GM18511 (cell line): ENCODE measurements around the gene ZNF594.
"Not testable (repeated sequence)": the region's sequence is repeated elsewhere in the genome, so short reads cannot be mapped to it uniquely, and the experiment has no call there.

Experiments used
- ATAC-seq: cut with Tn5 transposase; IDR thresholded peaks from one replicate; pipeline ENCODE4 v1.9.1; 2021; ENCODE audit warnings: mild to moderate bottlenecking, moderate library complexity; ENCODE audit not compliant: unreplicated experiment

Gene ZNF594

DNA sequence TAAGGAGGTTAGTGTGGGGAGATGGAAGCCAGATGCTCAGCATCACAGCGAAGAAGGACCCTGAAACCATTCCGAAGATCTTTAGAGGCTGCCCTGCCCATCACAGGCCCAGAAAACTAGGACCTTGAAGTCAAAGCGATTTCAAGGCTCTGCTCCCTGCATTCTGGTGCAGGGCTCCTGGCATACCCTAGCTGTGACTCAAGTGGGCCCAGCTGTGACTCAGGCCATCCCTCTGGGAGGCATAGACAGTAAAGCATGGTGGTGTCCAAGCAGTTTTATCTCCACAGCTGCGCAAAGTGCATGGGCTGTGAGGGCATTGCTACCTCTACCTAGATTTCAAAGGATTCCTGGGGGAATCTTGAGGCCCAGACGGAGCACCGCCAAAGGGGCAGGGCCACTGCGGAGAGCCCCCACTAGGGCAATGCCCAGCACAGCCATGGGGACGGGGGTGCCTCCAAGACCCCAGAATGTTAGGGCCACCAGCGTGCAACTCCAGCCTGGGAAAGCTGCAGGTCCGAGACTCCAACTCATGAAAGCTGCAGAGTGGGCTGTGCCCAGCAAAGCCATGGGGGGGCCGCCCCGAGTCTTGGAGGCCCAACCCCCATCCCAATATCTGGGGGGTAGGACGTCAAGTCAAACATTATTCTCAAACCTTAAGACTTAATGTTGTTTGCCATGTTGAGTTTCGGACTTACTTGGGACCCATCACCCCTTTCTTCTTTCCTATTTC is 11.7 kb upstream of the ZNF594 start:
- no peak for ATAC-seq

DNA sequence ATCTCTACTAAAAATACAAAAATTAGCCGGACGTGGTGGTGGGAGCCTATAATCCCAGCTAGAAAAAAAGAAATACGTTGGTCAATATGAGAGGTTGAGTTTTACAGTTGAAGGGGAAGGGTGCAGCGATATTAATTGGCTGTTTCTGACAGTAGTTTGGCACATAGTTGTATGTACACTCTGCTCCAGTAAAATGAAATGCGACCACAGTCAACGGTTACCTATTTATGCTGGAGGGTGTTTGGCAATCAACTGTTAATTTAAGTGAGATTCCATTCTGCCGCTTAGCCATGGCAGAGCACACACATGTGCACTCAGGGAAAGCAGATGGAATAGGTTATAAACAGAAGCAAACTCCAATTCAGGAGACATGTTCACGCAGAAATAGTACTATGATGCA is 9.3 kb upstream of the ZNF594 start:
- no peak for ATAC-seq

- no peak for ATAC-seq
Observed at GRCh38 chr17:5200360-5200759, 8.7 kb upstream of the ZNF594 start.

- ATAC-seq, result no peak
Observed at GRCh38 chr17:5198472-5198871, 6.8 kb upstream of the ZNF594 start.

DNA sequence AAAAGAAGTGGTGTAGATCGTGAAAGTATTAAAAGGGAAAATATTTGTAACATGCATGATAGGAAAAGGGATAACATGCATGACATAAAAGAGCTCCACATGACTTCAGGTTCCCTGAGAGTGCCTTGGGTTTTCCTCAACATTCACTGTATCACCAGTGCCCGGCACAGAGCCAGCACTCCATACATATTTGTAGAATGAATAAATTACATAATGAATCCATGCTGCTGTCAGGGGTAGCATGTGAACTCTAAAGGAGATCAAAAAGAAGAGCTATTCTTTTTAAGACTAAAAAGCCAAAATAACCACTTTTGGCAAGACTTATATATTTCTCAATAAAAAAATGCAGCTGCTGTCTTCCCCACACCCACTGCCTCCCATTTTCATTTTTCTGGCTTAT is 2.7 kb upstream of the ZNF594 start:
- ATAC-seq, result no peak

DNA sequence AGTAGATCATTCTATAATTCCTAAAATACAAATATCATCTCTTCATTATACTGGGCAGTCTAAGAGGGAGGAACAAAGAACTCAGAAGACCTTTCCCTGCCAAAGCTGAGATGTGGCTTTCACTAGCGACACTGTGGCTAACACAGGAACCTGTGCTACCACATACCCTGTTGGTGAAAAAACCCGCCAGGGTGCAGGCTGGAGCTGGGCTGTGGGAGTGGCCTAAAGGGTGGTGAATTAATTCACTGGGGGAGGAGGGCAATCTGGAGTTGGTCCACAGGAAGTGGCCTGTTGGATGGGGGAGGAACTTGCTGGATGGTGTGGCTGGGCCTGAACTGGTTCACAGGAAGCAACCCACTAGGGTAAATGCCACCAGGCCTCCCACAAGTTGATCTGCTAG is 7.4 kb downstream of the ZNF594 start:
- no peak for ATAC-seq

- no peak for ATAC-seq
Observed at GRCh38 chr17:5183410-5183793, 8.3 kb downstream of the ZNF594 start.

DNA sequence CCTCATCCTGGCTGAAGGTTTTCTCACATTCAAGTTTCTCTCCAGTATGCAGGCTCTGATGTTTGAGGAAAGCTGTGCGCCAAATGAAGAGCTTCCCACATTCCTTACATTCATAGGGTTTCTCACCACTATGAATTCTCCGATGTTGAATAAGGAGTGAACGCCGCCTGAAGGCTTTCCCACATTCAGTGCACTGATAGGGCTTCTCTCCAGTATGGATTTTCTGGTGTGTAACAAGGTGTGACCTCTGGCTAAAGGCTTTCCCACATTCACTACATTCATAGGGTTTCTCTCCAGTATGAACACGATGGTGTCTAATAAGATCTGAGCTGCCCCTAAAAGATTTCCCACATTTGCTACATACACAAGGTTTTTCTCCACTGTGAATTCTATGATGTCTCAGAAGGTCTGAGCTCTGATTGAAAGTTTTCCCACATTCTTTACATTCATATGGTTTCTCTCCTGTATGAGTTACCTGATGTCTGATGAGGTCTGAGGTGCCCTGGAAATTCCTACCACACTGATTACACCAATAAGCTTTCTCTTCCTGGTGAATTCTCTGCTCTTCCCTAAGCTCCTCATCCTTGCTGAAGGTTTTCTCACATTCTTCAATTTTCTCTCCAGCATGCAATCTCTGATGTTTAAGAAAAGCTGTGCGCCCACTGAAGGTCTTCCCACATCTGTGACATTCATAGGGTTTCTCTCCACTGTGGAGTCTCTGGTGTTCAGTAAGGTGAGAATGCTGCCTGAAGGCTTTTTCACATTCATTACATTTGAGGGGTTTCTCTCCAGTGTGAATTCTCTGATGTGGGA is 8.9 kb downstream of the ZNF594 start:
- no peak for ATAC-seq

DNA sequence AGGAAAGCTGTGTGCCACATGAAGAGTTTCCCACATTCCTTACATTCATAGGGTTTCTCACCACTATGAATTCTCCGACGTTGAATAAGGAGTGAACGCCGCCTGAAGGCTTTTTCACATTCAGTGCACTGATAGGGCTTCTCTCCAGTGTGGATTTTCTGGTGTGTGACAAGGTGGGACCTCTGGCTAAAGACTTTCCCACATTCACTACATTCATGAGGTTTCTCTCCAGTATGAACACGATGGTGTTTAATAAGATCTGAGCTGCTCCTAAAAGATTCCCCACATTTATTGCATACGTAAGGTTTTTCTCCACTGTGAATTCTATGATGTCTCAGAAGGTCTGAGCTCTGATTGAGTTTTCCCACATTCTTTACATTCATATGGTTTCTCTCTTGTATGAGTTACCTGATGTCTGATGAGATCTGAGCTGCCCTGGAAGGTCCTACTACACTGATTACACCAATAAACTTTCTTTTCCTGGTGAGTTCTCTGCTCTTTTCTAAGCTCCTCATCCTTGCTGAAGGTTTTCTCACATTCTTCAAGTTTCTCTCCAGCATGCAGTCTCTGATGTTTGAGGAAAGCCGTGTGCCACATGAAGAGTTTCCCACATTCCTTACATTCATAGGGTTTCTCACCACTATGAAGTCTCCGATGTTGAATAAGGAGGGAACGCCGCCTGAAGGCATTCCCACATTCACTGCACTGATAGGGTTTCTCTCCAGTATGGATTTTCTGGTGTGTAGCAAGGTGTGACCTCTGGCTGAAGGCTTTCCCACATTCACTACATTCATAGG is 10.0 kb downstream of the ZNF594 start:
- no peak for ATAC-seq

- no peak for ATAC-seq
Observed at GRCh38 chr17:5179003-5179402, 12.7 kb downstream of the ZNF594 start.

- not testable (repeated sequence) for ATAC-seq
Observed at GRCh38 chr17:5175027-5175426, 16.6 kb downstream of the ZNF594 start.

- not testable (repeated sequence) for ATAC-seq
Observed at GRCh38 chr17:5165791-5166564, 25.7 kb downstream of the ZNF594 start.

- no peak for ATAC-seq
Observed at GRCh38 chr17:5164436-5164835, 27.2 kb downstream of the ZNF594 start.

- ATAC-seq, result not testable (repeated sequence)
Observed at GRCh38 chr17:5161793-5162192, 29.9 kb downstream of the ZNF594 start.

DNA sequence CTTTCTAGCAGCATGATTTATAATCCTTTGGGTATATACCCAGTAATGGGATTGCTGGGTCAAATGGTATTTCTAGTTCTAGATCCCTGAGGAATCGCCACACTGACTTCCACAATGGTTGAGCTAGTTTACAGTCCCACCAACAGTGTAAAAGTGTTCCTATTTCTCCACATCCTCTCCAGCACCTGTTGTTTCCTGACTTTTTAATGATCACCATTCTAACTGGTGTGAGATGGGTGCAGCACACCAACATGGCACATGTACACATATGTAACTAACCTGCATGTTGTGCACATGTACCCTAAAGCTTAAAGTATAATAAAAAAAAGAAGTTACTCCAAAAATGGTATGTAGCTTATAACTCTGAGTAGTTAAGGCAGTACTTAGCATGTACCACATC is 31.0 kb downstream of the ZNF594 start:
- ATAC-seq, result not testable (repeated sequence)

- not testable (repeated sequence) for ATAC-seq
Observed at GRCh38 chr17:5146122-5146521, 45.5 kb downstream of the ZNF594 start.

DNA sequence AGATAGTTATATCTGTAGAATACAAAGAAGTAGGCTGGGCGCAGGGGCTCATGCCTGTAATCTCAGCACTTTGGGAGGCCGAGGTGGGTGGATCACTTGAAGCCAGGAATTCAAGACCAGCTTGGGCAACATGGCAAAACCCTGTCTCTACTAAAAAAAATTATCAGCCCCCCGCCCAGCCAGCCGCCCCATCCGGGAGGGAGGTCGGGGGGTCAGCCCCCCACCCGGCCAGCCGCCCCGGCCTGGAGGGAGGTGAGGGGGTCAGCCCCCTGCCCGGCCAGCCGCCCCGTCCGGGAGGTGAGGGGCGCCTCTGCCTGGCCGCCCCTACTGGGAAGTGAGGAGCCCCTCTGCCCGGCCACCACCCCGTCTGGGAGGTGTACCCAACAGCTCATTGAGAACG is 48.8 kb downstream of the ZNF594 start:
- ATAC-seq, result not testable (repeated sequence)

DNA sequence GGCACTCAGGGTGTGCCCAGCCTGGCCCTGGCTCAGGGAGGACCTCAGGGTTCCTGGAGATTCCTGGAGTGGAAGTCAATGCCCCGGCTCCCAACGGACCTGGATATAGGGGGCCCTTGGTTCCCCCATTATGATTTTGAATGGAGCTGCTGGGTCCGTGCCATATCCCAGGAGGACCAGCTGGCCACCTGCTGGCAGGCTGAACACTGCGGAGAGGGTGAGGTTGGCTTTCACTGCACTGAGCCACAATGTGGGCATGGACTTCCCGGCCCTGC is 52.3 kb downstream of the ZNF594 start:
- no peak for ATAC-seq

GRCh38 chr17:5138616-5139457 is 52.8 kb downstream of the ZNF594 start:
- no peak for ATAC-seq

- not testable (repeated sequence) for ATAC-seq
Observed at GRCh38 chr17:5138198-5138544, 53.5 kb downstream of the ZNF594 start.
